Natural killer cell (primary cell): ENCODE measurements around the gene BMPR2. TPM values are rescaled to one million over a fixed set of nuclear protein-coding genes. Genes with fewer than 3 reads are reported as not detected.

Experiments
- ATAC-seq, 3 donors: fragments of 150-1000 bp in 2 of 3; fragments of 200-7000 bp in 1 of 3; cut with Tn5 transposase; 1 replicate in 1 of 3; 2 replicates in 2 of 3; pipeline ENCODE4 v1.10.0; 2021; ENCODE audit warnings: mild to moderate bottlenecking in 2 of 3, moderate library complexity in 2 of 3
- DNase-seq, 2 donors: peaks; one replicate each; pipeline versions ENCODE4 v3.0.0 to v3.0.0-alpha.2; 2013 to 2021; ENCODE audit warnings: mixed read lengths in 1 of 2
- H3K27ac ChIP-seq: one replicate; pipeline ENCODE4 v1.5.1; 2013; ENCODE audit warnings: mild to moderate bottlenecking, low read length
- H3K27me3 ChIP-seq: one replicate; pipeline ENCODE4 v1.6.1; 2013; ENCODE audit warnings: low read length; ENCODE audit not compliant: control insufficient read depth, insufficient read depth
- H3K36me3 ChIP-seq: one replicate; pipeline ENCODE4 v1.6.1; 2013; ENCODE audit warnings: low read length; ENCODE audit not compliant: control insufficient read depth, insufficient read depth
- H3K4me1 ChIP-seq: one replicate; pipeline ENCODE4 v1.6.1; 2013; ENCODE audit warnings: low read length; ENCODE audit not compliant: control insufficient read depth, insufficient read depth
- H3K4me3 ChIP-seq: one replicate; pipeline ENCODE4 v1.5.1; 2013; ENCODE audit warnings: low read length
- H3K9me3 ChIP-seq: one replicate; pipeline ENCODE4 v1.6.1; 2013; ENCODE audit warnings: low read length; ENCODE audit not compliant: control insufficient read depth, insufficient read depth
- H3K27ac Mint-ChIP-seq, 2 donors: one replicate each; pipeline ENCODE4 v1.8.0; 2022; ENCODE audit warnings: mild to moderate bottlenecking in 2 of 2, mixed read lengths in 2 of 2, moderate library complexity in 1 of 2
- H3K27me3 Mint-ChIP-seq, 2 donors: one replicate each; pipeline ENCODE4 v1.8.0; 2022; ENCODE audit warnings: low read depth in 2 of 2, mixed read lengths in 2 of 2
- H3K36me3 Mint-ChIP-seq: one replicate; pipeline ENCODE4 v1.8.0; 2022; ENCODE audit warnings: mixed read lengths
- H3K4me1 Mint-ChIP-seq, 2 donors: one replicate each; pipeline ENCODE4 v1.8.0; 2022; ENCODE audit warnings: mixed read lengths in 2 of 2
- H3K4me3 Mint-ChIP-seq: one replicate; pipeline ENCODE4 v1.8.0; 2022; ENCODE audit warnings: mild to moderate bottlenecking, moderate library complexity, mixed read lengths
- H3K9me3 Mint-ChIP-seq, 2 donors: one replicate each; pipeline ENCODE4 v1.8.0; 2022; ENCODE audit warnings: mixed read lengths in 2 of 2
- CTCF ChIP-seq: fragments of 200-600 bp; IDR thresholded peaks from one replicate; pipeline ENCODE4 v1.8.0; 2022; ENCODE audit warnings: antibody characterized with exemption
- WGBS: methylation state at CpG from one replicate; pipeline ENCODE4 v1.1.7; 2013; ENCODE audit warnings: missing lambda C conversion rate; ENCODE audit not compliant: insufficient coverage; 5-methylcytosine and 5-hydroxymethylcytosine counted together
- intact Hi-C: fragments of 100-400 bp; cut with micrococcal nuclease; formaldehyde crosslinking; loops from one replicate; pipeline ENCODE4 v1.14.2; 2022
- total RNA-seq, 4 donors: library from RNA; stranded (reverse); fragments of 120-200 nt in 1 of 4; gene quantifications; one replicate each; pipeline versions ENCODE4 v1.2.3 to v1.2.4, GENCODE V29; 2013 to 2022

Gene BMPR2
- total RNA-seq, 3 donors from 2014 or later (not counting 1 experiment from before 2014, with no cell fraction given), result 17.8 to 25.5 (median 23.2) TPM

GRCh38 chr2:202387608-202388342 lies 11.6 kb downstream of the BMPR2 start:
- H3K27me3 Mint-ChIP-seq, result no peaks in the 10 kb centered on the region
- Histone ChIP-seq H3K27ac (no peak overlapping the region), H3K9me3 (no peaks in the 10 kb centered on the region), H3K27me3 (no peaks in the 10 kb centered on the region), H3K4me3 (no peak overlapping the region), H3K36me3 (no peaks in the 10 kb centered on the region), H3K4me1 (no peaks in the 10 kb centered on the region)
- ATAC-seq (no peak), DNase-seq (no peak)
- 93% methylated on average over 7 of the region's 8 CpGs for WGBS
- H3K4me1 Mint-ChIP-seq, result peaks cover 11 to 14% of the 10 kb centered on the region in 2 donors
- TF ChIP-seq CTCF, result no peak
- no peaks in the 10 kb centered on the region for H3K9me3 Mint-ChIP-seq
- intact Hi-C loops, result no loop called here
- no peak overlapping the region for H3K4me3 Mint-ChIP-seq
- no peak overlapping the region for H3K27ac Mint-ChIP-seq
- no peaks in the 10 kb centered on the region for H3K36me3 Mint-ChIP-seq

GRCh38 chr2:202400941-202401340 lies 24.8 kb downstream of the BMPR2 start:
- H3K4me1 ChIP-seq, result no peaks in the 10 kb centered on the region
- no peak overlapping the region for H3K4me3 ChIP-seq
- no peak overlapping the region for H3K27ac ChIP-seq
- intact Hi-C loops, result no loop called here
- H3K27me3 ChIP-seq, result no peaks in the 10 kb centered on the region
- DNase-seq (no peak), ATAC-seq (no peak)
- H3K36me3 ChIP-seq, result no peaks in the 10 kb centered on the region
- Mint-ChIP-seq H3K36me3 (no peaks in the 10 kb centered on the region), H3K4me1 (peaks cover 5 to 12% of the 10 kb centered on the region in 2 donors), H3K9me3 (no peaks in the 10 kb centered on the region), H3K4me3 (no peak overlapping the region), H3K27ac (no peak overlapping the region), H3K27me3 (no peaks in the 10 kb centered on the region)
- no peaks in the 10 kb centered on the region for H3K9me3 ChIP-seq
- no peak for TF ChIP-seq CTCF

- DNase-seq (no peak), ATAC-seq (no peak)
- Histone ChIP-seq H3K27ac (no peak overlapping the region), H3K4me1 (no peaks in the 10 kb centered on the region), H3K9me3 (no peaks in the 10 kb centered on the region), H3K27me3 (no peaks in the 10 kb centered on the region), H3K36me3 (no peaks in the 10 kb centered on the region), H3K4me3 (no peak overlapping the region)
- intact Hi-C loops, result no loop called here
- Mint-ChIP-seq H3K27ac (no peak overlapping the region), H3K36me3 (no peaks in the 10 kb centered on the region), H3K4me1 (peaks cover 0 to 9% of the 10 kb centered on the region in 2 donors), H3K9me3 (no peaks in the 10 kb centered on the region), H3K4me3 (no peak overlapping the region), H3K27me3 (no peaks in the 10 kb centered on the region)
- WGBS, result no CpG with 5 or more reads among the region's 1 CpG
- TF ChIP-seq CTCF, result no peak
These were observed 29.7 kb downstream of the BMPR2 start for GRCh38 chr2:202405798-202406197.

- H3K36me3 Mint-ChIP-seq, result no peaks in the 10 kb centered on the region
- no peak for ATAC-seq
- WGBS, result 100% methylated on average over 1 of the region's 2 CpGs
- H3K4me1 Mint-ChIP-seq, result peaks cover 0 to 9% of the 10 kb centered on the region in 2 donors
- H3K4me3 Mint-ChIP-seq, result no peak overlapping the region
- H3K27ac Mint-ChIP-seq, result no peak overlapping the region
- Histone ChIP-seq H3K27ac (no peak overlapping the region), H3K36me3 (no peaks in the 10 kb centered on the region), H3K9me3 (no peaks in the 10 kb centered on the region), H3K27me3 (no peaks in the 10 kb centered on the region), H3K4me3 (no peak overlapping the region), H3K4me1 (no peaks in the 10 kb centered on the region)
- DNase-seq, result no peak
- intact Hi-C loops, result no loop called here
- H3K27me3 Mint-ChIP-seq, result no peaks in the 10 kb centered on the region
- H3K9me3 Mint-ChIP-seq, result no peaks in the 10 kb centered on the region
- TF ChIP-seq CTCF, result no peak
These were observed 30.4 kb downstream of the BMPR2 start for GRCh38 chr2:202406445-202406978.
